OCI-LY1 (cell line): ENCODE measurements around the gene PPP1CA.

Source experiments
- CTCF ChIP-seq: fragments of 200-600 bp; sonication (generic), shearing (Covaris generic); IDR thresholded peaks from 2 replicates; pipeline ENCODE4 v1.5.1; 2017; ENCODE audit warnings: mild to moderate bottlenecking, antibody characterized with exemption, low read length, moderate library complexity, mixed read lengths
- EZH2 ChIP-seq: fragments of 200-600 bp; sonication (generic), shearing (Covaris generic); IDR thresholded peaks from 2 replicates; pipeline ENCODE4 v1.8.0; 2017; ENCODE audit warnings: borderline replicate concordance, mixed run types, mild to moderate bottlenecking, antibody characterized with exemption, low read length, moderate library complexity, mixed read lengths

GRCh38 chr11:67400942-67401494 is 640 bp downstream of the PPP1CA start:
- no peak for TF ChIP-seq CTCF
- no peak for TF ChIP-seq EZH2
